Measurements from ENCODE around the gene COL12A1. TPM values are rescaled to one million over a fixed set of nuclear protein-coding genes. Genes with fewer than 3 reads are reported as not detected.

Gene COL12A1
- total and polyA plus RNA-seq, 2 donors (not counting 1 experiment from before 2014, with no cell fraction given) = 1,023 to 1,075 TPM

- no peaks in the 10 kb centered on the region for H4K20me1 ChIP-seq (ENCODE audit: control insufficient read depth, extremely low read depth, insufficient read depth, low read length)
- no peak overlapping the region for H3K4me2 ChIP-seq (ENCODE audit: extremely low read depth, insufficient read depth, low read length)
- H3K9me3 ChIP-seq (ENCODE audit: control insufficient read depth, insufficient read depth, low read depth, low read length) = no peaks in the 10 kb centered on the region
- H3K9ac ChIP-seq (ENCODE audit: insufficient read depth, low read length) = no peak overlapping the region
- H3K4me1 ChIP-seq (ENCODE audit: control insufficient read depth, extremely low read depth, insufficient read depth, low read length) = peaks cover 41% of the 10 kb centered on the region
- peaks cover 9% of the 10 kb centered on the region for H3K79me2 ChIP-seq (ENCODE audit: control insufficient read depth, insufficient read depth, low read length)
- DNase-seq (ENCODE audit: low read depth in 2 of 2) = peak; percentile 98
- TF ChIP-seq CTCF (conservative IDR thresholded peaks at IDR 0.05 in 1 of 2, IDR thresholded peaks at IDR 0.05 in 1 of 2; ENCODE audit: low read depth in 1 of 2, low read length in 2 of 2) = no peak
- TF ChIP-seq EZH2 (IDR thresholded peaks at IDR 0.05; ENCODE audit: low read length, missing control alignments) = no peak
- peak overlapping the region; percentile 64 for H3K27ac ChIP-seq (ENCODE audit: insufficient read depth, low read length)
- no peak overlapping the region for H2AFZ ChIP-seq (ENCODE audit: low read length)
- H3K4me3 ChIP-seq (replicated peaks in 1 of 4; ENCODE audit: control extremely low read depth in 1 of 4, insufficient read depth in 1 of 4, low read depth in 3 of 4, low read length in 4 of 4) = no peak overlapping the region
- peaks cover 17% of the 10 kb centered on the region for H3K36me3 ChIP-seq (ENCODE audit: control insufficient read depth, insufficient read depth, low read length)
- no peaks in the 10 kb centered on the region for H3K27me3 ChIP-seq (ENCODE audit: control insufficient read depth, insufficient read depth, low read length)
These were observed 107.1 kb downstream of the COL12A1 start for GRCh38 chr6:75098709-75099108.

GRCh38 chr6:75096966-75097365 lies 108.9 kb downstream of the COL12A1 start:
- DNase-seq (ENCODE audit: low read depth in 2 of 2) = no peak
- Histone ChIP-seq H3K27ac (ENCODE audit: insufficient read depth, low read length) (no peak overlapping the region), H3K4me1 (ENCODE audit: control insufficient read depth, extremely low read depth, insufficient read depth, low read length) (peaks cover 34% of the 10 kb centered on the region), H3K4me2 (ENCODE audit: extremely low read depth, insufficient read depth, low read length) (no peak overlapping the region), H3K9me3 (ENCODE audit: control insufficient read depth, insufficient read depth, low read depth, low read length) (no peaks in the 10 kb centered on the region), H3K79me2 (ENCODE audit: control insufficient read depth, insufficient read depth, low read length) (peaks cover 12% of the 10 kb centered on the region), H4K20me1 (ENCODE audit: control insufficient read depth, extremely low read depth, insufficient read depth, low read length) (no peaks in the 10 kb centered on the region), H2AFZ (ENCODE audit: low read length) (no peak overlapping the region), H3K36me3 (ENCODE audit: control insufficient read depth, insufficient read depth, low read length) (peaks cover 21% of the 10 kb centered on the region), H3K27me3 (ENCODE audit: control insufficient read depth, insufficient read depth, low read length) (no peaks in the 10 kb centered on the region), H3K4me3 (replicated peaks in 1 of 4; ENCODE audit: control extremely low read depth in 1 of 4, insufficient read depth in 1 of 4, low read depth in 3 of 4, low read length in 4 of 4) (no peak overlapping the region), H3K9ac (ENCODE audit: insufficient read depth, low read length) (no peak overlapping the region)
- no peak for TF ChIP-seq EZH2 (IDR thresholded peaks at IDR 0.05; ENCODE audit: low read length, missing control alignments)
- no peak for TF ChIP-seq CTCF (conservative IDR thresholded peaks at IDR 0.05 in 1 of 2, IDR thresholded peaks at IDR 0.05 in 1 of 2; ENCODE audit: low read depth in 1 of 2, low read length in 2 of 2)

GRCh38 chr6:75094614-75095200 lies 111.1 kb downstream of the COL12A1 start:
- Histone ChIP-seq H3K27me3 (ENCODE audit: control insufficient read depth, insufficient read depth, low read length) (no peaks in the 10 kb centered on the region), H3K4me1 (ENCODE audit: control insufficient read depth, extremely low read depth, insufficient read depth, low read length) (peaks cover 20% of the 10 kb centered on the region), H3K36me3 (ENCODE audit: control insufficient read depth, insufficient read depth, low read length) (peaks cover 18% of the 10 kb centered on the region), H3K79me2 (ENCODE audit: control insufficient read depth, insufficient read depth, low read length) (peaks cover 10% of the 10 kb centered on the region), H2AFZ (ENCODE audit: low read length) (no peak overlapping the region), H3K9me3 (ENCODE audit: control insufficient read depth, insufficient read depth, low read depth, low read length) (no peaks in the 10 kb centered on the region), H4K20me1 (ENCODE audit: control insufficient read depth, extremely low read depth, insufficient read depth, low read length) (no peaks in the 10 kb centered on the region), H3K9ac (ENCODE audit: insufficient read depth, low read length) (no peak overlapping the region), H3K27ac (ENCODE audit: insufficient read depth, low read length) (peak overlapping the region; percentile 43), H3K4me3 (replicated peaks in 1 of 4; ENCODE audit: control extremely low read depth in 1 of 4, insufficient read depth in 1 of 4, low read depth in 3 of 4, low read length in 4 of 4) (no peak overlapping the region), H3K4me2 (ENCODE audit: extremely low read depth, insufficient read depth, low read length) (no peak overlapping the region)
- TF ChIP-seq CTCF (conservative IDR thresholded peaks at IDR 0.05 in 1 of 2, IDR thresholded peaks at IDR 0.05 in 1 of 2; ENCODE audit: low read depth in 1 of 2, low read length in 2 of 2) (peak; percentile 11 to 34), EZH2 (IDR thresholded peaks at IDR 0.05; ENCODE audit: low read length, missing control alignments) (no peak)
- peak; percentile 96 to 98 for DNase-seq (ENCODE audit: low read depth in 2 of 2)
